Fibroblast of skin of right biceps (primary cell): Measurements from ENCODE around the gene CYP4F8.

ENCODE experiments used
- DNase-seq: peaks from one replicate; pipeline ENCODE4 v3.0.0-alpha.2; 2013

CYP4F8 gene

GRCh38 chr19:15616627-15617270 is 1.7 kb downstream of the CYP4F8 start:
- no peak for DNase-seq

- DNase-seq, result no peak
Measured at GRCh38 chr19:15618321-15618720, 3.3 kb downstream of the CYP4F8 start.

GRCh38 chr19:15621801-15622200 is 6.8 kb downstream of the CYP4F8 start:
- DNase-seq, result no peak

- no peak for DNase-seq
Measured at GRCh38 chr19:15622991-15623390, 8.0 kb downstream of the CYP4F8 start.

- DNase-seq, result no peak
Measured at GRCh38 chr19:15623711-15624318, 8.8 kb downstream of the CYP4F8 start.

GRCh38 chr19:15628236-15629002 is 13.4 kb downstream of the CYP4F8 start:
- DNase-seq, result no peak

GRCh38 chr19:15629003-15629880 is 14.2 kb downstream of the CYP4F8 start:
- DNase-seq, result peak; percentile 42

- peak; percentile 15 for DNase-seq
Measured at GRCh38 chr19:15631817-15632216, 16.8 kb downstream of the CYP4F8 start.

GRCh38 chr19:15633082-15633835 is 18.2 kb downstream of the CYP4F8 start:
- no peak for DNase-seq

- no peak for DNase-seq
Measured at GRCh38 chr19:15634105-15634504, 19.1 kb downstream of the CYP4F8 start.

GRCh38 chr19:15635016-15635805 is 20.2 kb downstream of the CYP4F8 start:
- no peak for DNase-seq

GRCh38 chr19:15636026-15636425 is 21.0 kb downstream of the CYP4F8 start:
- DNase-seq, result no peak

GRCh38 chr19:15639596-15639995 is 24.6 kb downstream of the CYP4F8 start:
- DNase-seq, result no peak

- no peak for DNase-seq
Measured at GRCh38 chr19:15640294-15640903, 25.4 kb downstream of the CYP4F8 start, which contains the start of gene CYP4F3. Gene CYP4F3 (plus strand): TSS chr19:15640897. CDS start chr19:15641416, 519 bp downstream.

GRCh38 chr19:15640904-15641597 is 26.0 kb downstream of the CYP4F8 start:
- DNase-seq, result no peak

- no peak for DNase-seq
Measured at GRCh38 chr19:15641901-15642491, 27.0 kb downstream of the CYP4F8 start.

- no peak for DNase-seq
Measured at GRCh38 chr19:15642807-15643206, 27.8 kb downstream of the CYP4F8 start.

GRCh38 chr19:15643387-15643786 is 28.4 kb downstream of the CYP4F8 start:
- no peak for DNase-seq

GRCh38 chr19:15644066-15644741 is 29.2 kb downstream of the CYP4F8 start:
- no peak for DNase-seq
